Astrocyte (in vitro differentiated cells and primary cell): ENCODE measurements around the gene APOF. TPM values are rescaled to one million over a fixed set of nuclear protein-coding genes. Genes with fewer than 3 reads are reported as not detected.

Experiments
- DNase-seq: peaks from one replicate; pipeline ENCODE4 v3.0.0-alpha.2; 2010; ENCODE audit warnings: low read depth
- FAIRE-seq: peaks from 2 replicates; lab custom pipeline; 2011; peaks lifted over from hg19 to GRCh38; lab: Jason Lieb, UNC
- H2AFZ ChIP-seq: 2 replicates; pipeline ENCODE4 v1.6.0; 2012; ENCODE audit warnings: low read depth, low read length, inconsistent platforms
- H3K27ac ChIP-seq: 2 replicates; pipeline ENCODE4 v1.5.1; 2011; ENCODE audit warnings: low read depth, low read length, inconsistent platforms
- H3K27me3 ChIP-seq: 2 replicates; pipeline ENCODE4 v1.6.0; 2011; ENCODE audit warnings: low read length, inconsistent platforms; ENCODE audit not compliant: insufficient read depth
- H3K36me3 ChIP-seq: 2 replicates; pipeline ENCODE4 v1.5.1; 2011; ENCODE audit warnings: low read length, inconsistent platforms; ENCODE audit not compliant: insufficient read depth
- H3K4me1 ChIP-seq: 2 replicates; pipeline ENCODE4 v1.5.1; 2011; ENCODE audit warnings: low read length, inconsistent platforms; ENCODE audit not compliant: insufficient read depth
- H3K4me2 ChIP-seq: 2 replicates; pipeline ENCODE4 v1.6.0; 2012; ENCODE audit warnings: low read length, inconsistent platforms
- H3K4me3 ChIP-seq: 2 replicates; pipeline ENCODE4 v1.5.1; 2011; ENCODE audit warnings: low read depth, mild to moderate bottlenecking, low read length, inconsistent platforms; ENCODE audit not compliant: insufficient read depth
- H3K79me2 ChIP-seq: 2 replicates; pipeline ENCODE4 v1.6.0; 2012; ENCODE audit warnings: mild to moderate bottlenecking, low read length, inconsistent platforms; ENCODE audit not compliant: insufficient read depth
- H3K9ac ChIP-seq: 2 replicates; pipeline ENCODE4 v1.6.0; 2012; ENCODE audit warnings: mild to moderate bottlenecking, low read length, inconsistent platforms
- H3K9me3 ChIP-seq: 2 replicates; pipeline ENCODE4 v1.5.1; 2012; ENCODE audit warnings: low read depth, mild to moderate bottlenecking, low read length, inconsistent platforms; ENCODE audit not compliant: insufficient read depth
- H4K20me1 ChIP-seq: 2 replicates; pipeline ENCODE4 v1.6.0; 2012; ENCODE audit warnings: low read length, inconsistent platforms; ENCODE audit not compliant: insufficient read depth
- H3K27ac Mint-ChIP-seq: one replicate; pipeline ENCODE4 v1.8.0; 2021; ENCODE audit warnings: mild to moderate bottlenecking, mixed read lengths; ENCODE audit not compliant: unreplicated experiment
- H3K27me3 Mint-ChIP-seq: one replicate; pipeline ENCODE4 v1.8.0; 2021; ENCODE audit warnings: low read depth, mixed read lengths; ENCODE audit not compliant: unreplicated experiment
- H3K36me3 Mint-ChIP-seq: one replicate; pipeline ENCODE4 v1.8.0; 2021; ENCODE audit warnings: low read depth, mixed read lengths; ENCODE audit not compliant: unreplicated experiment
- H3K4me1 Mint-ChIP-seq: one replicate; pipeline ENCODE4 v1.8.0; 2021; ENCODE audit warnings: low read depth, mixed read lengths; ENCODE audit not compliant: unreplicated experiment
- H3K4me3 Mint-ChIP-seq: one replicate; pipeline ENCODE4 v1.8.0; 2021; ENCODE audit warnings: mild to moderate bottlenecking, moderate library complexity, mixed read lengths; ENCODE audit not compliant: unreplicated experiment
- H3K9me3 Mint-ChIP-seq: one replicate; pipeline ENCODE4 v1.8.0; 2021; ENCODE audit warnings: mild to moderate bottlenecking, mixed read lengths; ENCODE audit not compliant: unreplicated experiment
- EZH2 ChIP-seq: IDR thresholded peaks from 2 replicates; pipeline ENCODE4 v1.6.1; 2012; ENCODE audit warnings: mild to moderate bottlenecking, low read length, inconsistent platforms; ENCODE audit not compliant: insufficient read depth
- total RNA-seq: library from RNA; stranded (reverse); gene quantifications from 2 replicates; pipeline ENCODE4 v1.2.1, GENCODE V29; 2021
- TF ChIP-seq, protein P1 (sequence below): IDR thresholded peaks from 2 replicates; pipeline ENCODE4 v1.5.1; 2011; ENCODE audit warnings: low read depth, mild to moderate bottlenecking, inconsistent platforms, low read length, moderate library complexity; ENCODE audit not compliant: insufficient read depth

Gene APOF
- total RNA-seq, 1 donor from 2014 or later, result not detected

DNA sequence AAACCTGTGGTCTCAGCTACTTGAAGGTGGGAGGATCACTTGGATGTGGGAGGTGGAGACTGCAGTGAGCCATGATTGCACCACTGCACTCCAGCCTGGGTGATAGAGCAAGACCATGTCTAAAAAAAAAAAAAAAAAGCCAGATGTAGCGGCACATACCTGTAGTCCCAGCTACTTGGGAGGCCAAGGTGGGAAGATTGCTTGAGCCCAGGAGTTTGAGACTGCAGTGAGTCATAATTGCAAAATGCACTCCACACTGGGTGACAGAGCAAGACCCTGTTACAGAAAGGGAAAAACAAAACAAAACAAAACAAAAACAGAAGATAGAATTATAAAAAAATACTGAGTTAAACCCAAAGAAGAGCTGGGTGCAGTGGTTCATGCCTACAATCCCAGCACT is 29.1 kb upstream of the APOF start:
- H3K4me1 Mint-ChIP-seq, result peaks cover 1% of the 10 kb centered on the region
- no peak for FAIRE-seq

GRCh38 chr12:56389412-56389811 is 26.8 kb upstream of the APOF start:
- H3K27ac Mint-ChIP-seq, result no peak overlapping the region
- Histone ChIP-seq H3K79me2 (no peaks in the 10 kb centered on the region), H3K9me3 (no peaks in the 10 kb centered on the region), H3K27me3 (no peaks in the 10 kb centered on the region), H3K36me3 (no peaks in the 10 kb centered on the region), H3K4me3 (no peak overlapping the region), H4K20me1 (no peaks in the 10 kb centered on the region), H3K4me2 (no peak overlapping the region), H3K9ac (no peak overlapping the region), H3K4me1 (no peaks in the 10 kb centered on the region), H3K27ac (no peak overlapping the region), H2AFZ (no peak overlapping the region)
- H3K36me3 Mint-ChIP-seq, result no peaks in the 10 kb centered on the region
- H3K4me3 Mint-ChIP-seq, result no peak overlapping the region
- no peak for DNase-seq
- peaks cover 7% of the 10 kb centered on the region for H3K27me3 Mint-ChIP-seq
- FAIRE-seq, result no peak
- H3K4me1 Mint-ChIP-seq, result peaks cover 1% of the 10 kb centered on the region
- TF ChIP-seq EZH2, result no peak
- TF ChIP-seq, protein P1, sequence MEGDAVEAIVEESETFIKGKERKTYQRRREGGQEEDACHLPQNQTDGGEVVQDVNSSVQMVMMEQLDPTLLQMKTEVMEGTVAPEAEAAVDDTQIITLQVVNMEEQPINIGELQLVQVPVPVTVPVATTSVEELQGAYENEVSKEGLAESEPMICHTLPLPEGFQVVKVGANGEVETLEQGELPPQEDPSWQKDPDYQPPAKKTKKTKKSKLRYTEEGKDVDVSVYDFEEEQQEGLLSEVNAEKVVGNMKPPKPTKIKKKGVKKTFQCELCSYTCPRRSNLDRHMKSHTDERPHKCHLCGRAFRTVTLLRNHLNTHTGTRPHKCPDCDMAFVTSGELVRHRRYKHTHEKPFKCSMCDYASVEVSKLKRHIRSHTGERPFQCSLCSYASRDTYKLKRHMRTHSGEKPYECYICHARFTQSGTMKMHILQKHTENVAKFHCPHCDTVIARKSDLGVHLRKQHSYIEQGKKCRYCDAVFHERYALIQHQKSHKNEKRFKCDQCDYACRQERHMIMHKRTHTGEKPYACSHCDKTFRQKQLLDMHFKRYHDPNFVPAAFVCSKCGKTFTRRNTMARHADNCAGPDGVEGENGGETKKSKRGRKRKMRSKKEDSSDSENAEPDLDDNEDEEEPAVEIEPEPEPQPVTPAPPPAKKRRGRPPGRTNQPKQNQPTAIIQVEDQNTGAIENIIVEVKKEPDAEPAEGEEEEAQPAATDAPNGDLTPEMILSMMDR, result no peak
- peaks cover 1% of the 10 kb centered on the region for H3K9me3 Mint-ChIP-seq

More for the DNA sequence above, 29.1 kb upstream of the APOF start:
- H3K27ac Mint-ChIP-seq, result no peak overlapping the region
- H3K4me3 ChIP-seq, result no peak overlapping the region
- H3K27ac ChIP-seq, result no peak overlapping the region
- peaks cover 4% of the 10 kb centered on the region for H3K27me3 Mint-ChIP-seq
- H3K27me3 ChIP-seq, result no peaks in the 10 kb centered on the region
- H3K36me3 Mint-ChIP-seq, result no peaks in the 10 kb centered on the region
- no peaks in the 10 kb centered on the region for H3K9me3 ChIP-seq
- H2AFZ ChIP-seq, result no peak overlapping the region
- peaks cover 1% of the 10 kb centered on the region for H3K9me3 Mint-ChIP-seq
- TF ChIP-seq, protein P1, result no peak
- TF ChIP-seq EZH2, result no peak
- H4K20me1 ChIP-seq, result no peaks in the 10 kb centered on the region
- DNase-seq, result no peak
- no peaks in the 10 kb centered on the region for H3K4me1 ChIP-seq
- no peak overlapping the region for H3K9ac ChIP-seq
- H3K4me2 ChIP-seq, result no peak overlapping the region
- no peaks in the 10 kb centered on the region for H3K79me2 ChIP-seq
- H3K4me3 Mint-ChIP-seq, result no peak overlapping the region
- H3K36me3 ChIP-seq, result no peaks in the 10 kb centered on the region

DNA sequence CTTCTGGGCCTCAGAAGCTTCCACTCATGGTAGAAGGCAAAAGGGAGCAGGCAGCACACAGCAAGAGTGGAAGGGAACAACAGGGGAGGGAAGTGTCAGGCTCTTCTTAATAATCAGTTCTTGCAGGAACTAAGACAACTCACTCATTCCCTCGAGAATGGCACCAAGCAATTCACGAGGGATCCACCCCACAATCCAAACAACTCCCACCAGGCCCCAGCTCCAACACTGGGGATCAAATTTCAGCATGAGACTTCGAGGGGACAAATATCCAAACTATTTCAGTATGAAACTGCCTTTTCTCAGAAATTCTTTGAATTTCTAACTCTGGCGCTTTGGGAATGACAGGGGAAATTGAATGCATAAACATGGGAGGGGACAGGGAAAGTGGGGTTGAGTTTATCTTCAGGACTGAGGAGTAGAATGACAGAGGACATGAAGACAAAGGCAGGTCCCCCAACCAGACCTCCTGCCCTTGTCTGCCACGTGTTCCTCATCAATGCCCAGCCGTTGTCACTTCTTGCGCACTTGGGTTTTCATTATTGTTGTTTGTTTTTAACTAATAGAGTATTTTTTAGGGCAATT is 24.6 kb upstream of the APOF start:
- peaks cover 21% of the 10 kb centered on the region for H3K27me3 Mint-ChIP-seq
- peaks cover 1% of the 10 kb centered on the region for H3K9me3 Mint-ChIP-seq
- Histone ChIP-seq H3K9ac (no peak overlapping the region), H3K4me3 (no peak overlapping the region), H3K27ac (no peak overlapping the region), H3K79me2 (no peaks in the 10 kb centered on the region), H4K20me1 (no peaks in the 10 kb centered on the region), H3K36me3 (no peaks in the 10 kb centered on the region), H3K4me1 (no peaks in the 10 kb centered on the region), H3K9me3 (no peaks in the 10 kb centered on the region), H3K27me3 (no peaks in the 10 kb centered on the region), H3K4me2 (peak overlapping the region; percentile 17), H2AFZ (no peak overlapping the region)
- H3K36me3 Mint-ChIP-seq, result no peaks in the 10 kb centered on the region
- H3K4me3 Mint-ChIP-seq, result no peak overlapping the region
- FAIRE-seq (no peak), DNase-seq (peak; percentile 6)
- peaks cover 1% of the 10 kb centered on the region for H3K4me1 Mint-ChIP-seq
- peak overlapping the region; percentile 54 for H3K27ac Mint-ChIP-seq
- TF ChIP-seq, protein P1, result no peak
- no peak for TF ChIP-seq EZH2
